Fibroblast of the aortic adventitia (primary cell): ENCODE results near the gene CD69. TPM values are rescaled to one million over a fixed set of nuclear protein-coding genes. Genes with fewer than 3 reads are reported as not detected.

Experiments used
- DNase-seq: peaks from one replicate; pipeline ENCODE4 v3.0.0-alpha.2; 2010; ENCODE audit warnings: low read depth
- H3K4me3 ChIP-seq: 2 replicates; pipeline ENCODE4 v1.5.1; 2011; ENCODE audit warnings: low read depth, mild to moderate bottlenecking, control low read depth, low read length, moderate library complexity
- CTCF ChIP-seq: IDR thresholded peaks from 2 replicates; pipeline ENCODE4 v1.5.1; 2011; ENCODE audit warnings: mild to moderate bottlenecking, low read length, control low read depth, inconsistent platforms; ENCODE audit not compliant: insufficient read depth
- total RNA-seq: library from RNA; depleted of rRNA; stranded (reverse); fragments of >200 nt; gene quantifications from 2 replicates; pipeline ENCODE4 v1.2.3, GENCODE V29; 2012; ENCODE audit warnings: low replicate concordance

CD69 gene
- total RNA-seq, 1 donor: not detected

- DNase-seq: no peak
- H3K4me3 ChIP-seq: no peak overlapping the region
- no peak for TF ChIP-seq CTCF
These were observed 20.7 kb upstream of the CD69 start for GRCh38 chr12:9781360-9781759.

- H3K4me3 ChIP-seq: no peak overlapping the region
- DNase-seq: no peak
- TF ChIP-seq CTCF: no peak
These were observed 18.5 kb upstream of the CD69 start for GRCh38 chr12:9779209-9779608.

- no peak overlapping the region for H3K4me3 ChIP-seq
- DNase-seq: no peak
- no peak for TF ChIP-seq CTCF
These were observed 16.1 kb upstream of the CD69 start for GRCh38 chr12:9776781-9777180.

- no peak for DNase-seq
- no peak for TF ChIP-seq CTCF
- H3K4me3 ChIP-seq: no peak overlapping the region
These were observed 12.6 kb upstream of the CD69 start for GRCh38 chr12:9773216-9773877.

- TF ChIP-seq CTCF: no peak
- no peak overlapping the region for H3K4me3 ChIP-seq
- no peak for DNase-seq
These were observed 2.3 kb upstream of the CD69 start for GRCh38 chr12:9763025-9763424.

- H3K4me3 ChIP-seq: no peak overlapping the region
- no peak for DNase-seq
- TF ChIP-seq CTCF: no peak
These were observed 1.7 kb upstream of the CD69 start for GRCh38 chr12:9762369-9762768.

GRCh38 chr12:9761419-9761781 lies 699 bp upstream of the CD69 start:
- DNase-seq: no peak
- H3K4me3 ChIP-seq: no peak overlapping the region
- no peak for TF ChIP-seq CTCF
